GM19324 (cell line): ENCODE measurements around the gene APOL6.

Experiments
- ATAC-seq: cut with Tn5 transposase; IDR thresholded peaks from one replicate; pipeline ENCODE4 v1.9.1; 2021; ENCODE audit warnings: mild to moderate bottlenecking, moderate library complexity; ENCODE audit not compliant: unreplicated experiment, low FRiP score

APOL6 gene

GRCh38 chr22:35648066-35649025, at the start of gene APOL6:
APOL6 (plus strand) TSS chr22:35648446; CDS start chr22:35656426, 7,980 bp downstream.
- peak; percentile 69 for ATAC-seq

GRCh38 chr22:35599364-35599763, 48.9 kb upstream of the APOL6 start:
- no peak for ATAC-seq

- ATAC-seq = no peak
Observed at GRCh38 chr22:35600476-35600875, 47.8 kb upstream of the APOL6 start.

- no peak for ATAC-seq
Observed at GRCh38 chr22:35601013-35601580, 47.1 kb upstream of the APOL6 start.

GRCh38 chr22:35601743-35602615, 46.3 kb upstream of the APOL6 start:
- no peak for ATAC-seq

GRCh38 chr22:35604621-35605368, 43.5 kb upstream of the APOL6 start:
- no peak for ATAC-seq

- ATAC-seq = no peak
Observed at GRCh38 chr22:35605369-35605680, 42.9 kb upstream of the APOL6 start.

GRCh38 chr22:35605851-35606481, 42.3 kb upstream of the APOL6 start:
- no peak for ATAC-seq

GRCh38 chr22:35606916-35607315, 41.3 kb upstream of the APOL6 start:
- ATAC-seq = no peak

- ATAC-seq = no peak
Observed at GRCh38 chr22:35608088-35608487, 40.2 kb upstream of the APOL6 start.

GRCh38 chr22:35609261-35609660, 39.0 kb upstream of the APOL6 start:
- no peak for ATAC-seq

- ATAC-seq = no peak
Observed at GRCh38 chr22:35609761-35610160, 38.5 kb upstream of the APOL6 start.

GRCh38 chr22:35610741-35611140, 37.5 kb upstream of the APOL6 start:
- no peak for ATAC-seq

- ATAC-seq = no peak
Observed at GRCh38 chr22:35611200-35611890, 36.9 kb upstream of the APOL6 start.

- ATAC-seq = no peak
Observed at GRCh38 chr22:35611891-35612576, 36.2 kb upstream of the APOL6 start.

- ATAC-seq = no peak
Observed at GRCh38 chr22:35612903-35613302, 35.3 kb upstream of the APOL6 start.

GRCh38 chr22:35614404-35614803, 33.8 kb upstream of the APOL6 start:
- no peak for ATAC-seq

- ATAC-seq = no peak
Observed at GRCh38 chr22:35615156-35615555, 33.1 kb upstream of the APOL6 start.

GRCh38 chr22:35616043-35616442, 32.2 kb upstream of the APOL6 start:
- ATAC-seq = no peak
